ENCODE results near the gene ZNF10.

GRCh38 chr12:133120385-133121191, 9.8 kb upstream of the ZNF10 start:
- TF ChIP-seq CTCF (conservative IDR thresholded peaks at IDR 0.05; ENCODE audit: low read depth, low read length) (no peak), MAZ (IDR thresholded peaks at IDR 0.05; ENCODE audit: borderline replicate concordance, low read depth, low read length) (no peak), POLR2A (IDR thresholded peaks at IDR 0.05; ENCODE audit: low read depth, low read length) (no peak), USF2 (IDR thresholded peaks at IDR 0.05; ENCODE audit: low read depth, low read length) (no peak), CEBPB (IDR thresholded peaks at IDR 0.05; ENCODE audit: low read depth, low read length) (no peak), RFX5 (IDR thresholded peaks at IDR 0.05; ENCODE audit: low read depth, low read length) (no peak), MXI1 (IDR thresholded peaks at IDR 0.05; ENCODE audit: borderline replicate concordance, low read depth, low read length) (no peak), RAD21 (IDR thresholded peaks at IDR 0.05; ENCODE audit: low read length) (no peak)

All from IMR-90 (cell line).